Omental fat pad (tissue), 4 donors: ENCODE measurements around the gene TBC1D23. TPM values are rescaled to one million over a fixed set of nuclear protein-coding genes. Genes with fewer than 3 reads are reported as not detected.
A peak's percentile ranks its signal among the peaks of the same experiment; 100 is the strongest.

Experiments
- ATAC-seq: fragments of 150-250 bp; one replicate; pipeline ENCODE4 v1.9.1; 2016; ENCODE audit warnings: mild to moderate bottlenecking, moderate library complexity; ENCODE audit not compliant: low FRiP score
- DNase-seq: peaks from one replicate; pipeline ENCODE4 v3.0.0-alpha.2; 2019; ENCODE audit warnings: low spot score
- CTCF ChIP-seq, 3 donors: fragments of 450-650 bp; IDR thresholded peaks; one replicate each; pipeline ENCODE4 v1.5.1; 2016 to 2017; ENCODE audit warnings: antibody characterized with exemption in 3 of 3, mild to moderate bottlenecking in 3 of 3, moderate library complexity in 2 of 3
- total RNA-seq, 4 donors: library from RNA; depleted of rRNA; stranded (reverse); fragments of >200 nt; gene quantifications; one replicate each; pipeline ENCODE4 v1.1.0, GENCODE V29; 2016

The TBC1D23 gene
- 10 to 100 TPM; 27.8 to 47.3 (median 31.5) TPM for total RNA-seq

DNA sequence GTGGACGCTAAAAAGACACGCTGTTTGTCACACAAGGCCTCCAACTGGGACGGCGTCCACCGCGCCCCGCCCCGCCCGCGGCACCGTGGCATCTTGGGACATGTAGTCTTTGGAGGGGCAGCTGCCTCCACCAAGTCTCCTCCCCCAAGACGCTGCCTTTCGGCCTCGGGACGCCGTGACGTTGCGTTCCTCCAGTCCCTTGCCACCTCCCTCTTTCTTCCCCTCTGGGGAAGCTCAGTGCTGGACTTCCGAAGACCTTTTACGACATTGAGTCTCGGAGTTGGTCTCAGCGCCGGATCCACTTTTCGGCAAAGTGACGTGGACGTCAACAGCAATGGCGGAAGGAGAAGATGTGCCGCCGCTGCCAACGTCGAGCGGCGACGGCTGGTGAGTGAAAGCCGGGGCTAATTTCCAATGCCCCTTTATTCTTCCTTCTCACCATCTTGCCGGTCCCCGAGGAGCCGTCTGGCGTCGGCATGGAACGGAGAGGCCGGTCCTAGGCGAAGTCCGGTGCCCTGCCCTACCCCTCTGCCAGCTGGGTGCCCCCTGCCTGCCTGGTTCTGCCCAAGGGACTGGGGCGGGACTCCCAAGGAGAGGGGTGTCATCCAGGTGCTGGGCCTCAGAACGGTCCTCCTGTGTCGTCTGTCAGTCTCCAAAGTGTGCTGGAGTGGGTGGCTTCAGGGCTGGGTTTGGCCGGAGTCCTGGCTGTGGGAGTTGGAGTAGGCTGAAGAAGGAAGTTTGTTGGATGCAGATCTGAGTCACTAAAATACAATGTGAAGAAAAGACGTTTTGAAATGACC, at the start of gene TBC1D23:
TBC1D23 (plus strand) TSS at position 308 of the 800 bp plus-strand sequence; CDS start at position 335, 27 bp downstream.
- ATAC-seq = peak; percentile 99
- TF ChIP-seq CTCF (IDR thresholded peaks at IDR 0.05) = no peak

DNA sequence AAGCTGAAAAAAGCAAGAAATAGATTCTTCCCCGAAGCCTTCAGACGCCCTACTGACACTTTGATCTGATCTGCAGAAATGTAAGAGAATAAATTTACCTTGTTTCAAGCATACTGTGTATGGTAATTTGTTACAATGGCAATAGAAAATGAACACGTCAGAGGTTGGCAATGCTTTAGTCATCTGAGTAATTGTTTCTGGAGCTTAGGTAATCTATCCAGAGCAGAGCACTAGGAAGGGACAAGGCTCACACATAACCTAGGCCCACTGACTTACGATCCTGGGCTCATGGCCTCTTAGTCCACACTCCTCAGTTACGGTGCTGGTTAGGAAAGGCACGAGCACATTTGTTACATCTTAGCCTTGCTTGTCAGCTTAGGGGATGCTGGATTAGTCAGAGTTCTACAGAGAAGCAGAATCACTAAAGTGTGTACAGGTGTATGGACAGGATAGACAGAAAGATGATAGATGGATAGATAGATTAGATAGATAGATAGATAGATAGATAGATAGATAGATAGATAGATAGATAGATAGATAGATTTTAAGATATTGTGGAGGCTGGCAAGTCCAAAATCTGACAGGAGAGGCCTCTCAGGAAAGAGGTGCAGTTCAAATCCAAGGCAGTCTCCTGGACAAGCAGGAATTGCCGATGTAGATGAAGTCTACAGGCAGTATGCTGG, 46.8 kb upstream of the TBC1D23 start:
- DNase-seq = no peak
- ATAC-seq = no peak
- no peak for TF ChIP-seq CTCF (IDR thresholded peaks at IDR 0.05)

More for the DNA sequence above, at the start of gene TBC1D23:
- DNase-seq = peak; percentile 81

DNA sequence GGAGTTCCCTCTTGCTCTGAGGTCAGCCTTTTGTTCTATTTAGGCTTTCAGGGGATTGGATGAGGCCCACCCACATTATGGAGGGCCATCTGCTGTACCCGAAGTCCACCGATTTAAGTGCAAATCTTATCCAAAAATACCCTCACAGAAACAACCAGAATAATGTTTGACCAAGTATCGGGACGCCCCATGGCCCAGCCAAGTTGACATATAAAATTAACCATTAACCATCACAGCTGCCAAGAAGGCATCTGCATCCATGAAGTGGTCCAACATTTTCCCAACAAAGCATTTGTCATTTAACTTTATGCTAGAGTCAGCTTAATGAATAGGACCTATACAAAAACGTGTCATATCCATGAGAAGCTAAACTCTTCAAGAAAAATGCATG, 46.2 kb upstream of the TBC1D23 start:
- no peak for TF ChIP-seq CTCF (IDR thresholded peaks at IDR 0.05)
- ATAC-seq (no peak), DNase-seq (no peak)

DNA sequence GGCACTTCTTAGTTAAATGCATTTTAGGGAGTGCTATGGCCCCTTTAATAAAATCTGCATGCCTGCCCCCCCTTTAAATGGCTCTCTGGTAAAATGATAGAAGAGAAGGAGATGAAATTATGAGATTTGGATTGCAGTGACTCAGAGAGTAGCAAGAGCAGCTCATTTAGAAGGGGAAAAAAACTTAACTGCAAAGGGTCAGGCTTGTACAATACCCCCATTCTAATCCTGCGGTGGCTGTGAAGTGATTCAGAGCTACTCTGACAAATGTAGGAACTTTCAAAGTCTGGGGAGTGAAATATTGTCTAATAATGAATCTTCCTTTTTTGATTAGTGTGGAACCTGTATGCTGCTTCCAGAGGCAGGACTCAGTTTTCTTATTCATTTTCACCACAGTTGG, 44.1 kb upstream of the TBC1D23 start:
- no peak for TF ChIP-seq CTCF (IDR thresholded peaks at IDR 0.05)
- DNase-seq (no peak), ATAC-seq (no peak)

DNA sequence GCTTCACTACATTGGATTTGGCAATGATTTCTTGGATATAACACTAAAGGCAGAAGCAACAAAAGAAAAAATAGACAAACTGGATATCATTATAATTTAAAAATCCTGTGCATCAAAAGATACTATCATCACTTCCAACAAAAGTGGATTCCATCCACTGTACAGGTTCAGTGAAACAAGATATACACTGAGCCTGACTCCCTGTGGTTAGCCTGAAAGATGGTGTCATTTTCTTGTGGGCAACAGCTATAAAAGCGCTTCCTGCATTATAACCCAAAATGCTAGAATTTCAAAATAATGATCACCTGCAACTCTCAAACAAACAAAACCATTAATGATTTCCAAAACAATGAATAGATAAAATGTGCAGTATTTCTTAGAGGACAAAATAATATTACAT, 39.6 kb upstream of the TBC1D23 start:
- ATAC-seq = no peak
- DNase-seq = no peak
- no peak for TF ChIP-seq CTCF (IDR thresholded peaks at IDR 0.05)

GRCh38 chr3:100225193-100225592, 35.6 kb upstream of the TBC1D23 start:
- DNase-seq (no peak), ATAC-seq (no peak)
- no peak for TF ChIP-seq CTCF (IDR thresholded peaks at IDR 0.05)
